GM12892 (cell line): ENCODE measurements around the gene ABCC6.
"Not testable (repeated sequence)": the region's sequence is repeated elsewhere in the genome, so short reads cannot be mapped to it uniquely, and the experiment has no call there.

ENCODE experiments used
- POLR2AphosphoS5 ChIP-seq: IDR thresholded peaks from 2 replicates; pipeline ENCODE4 v1.6.1; 2011; ENCODE audit warnings: low read depth, low read length, control low read depth
- TAF1 ChIP-seq: IDR thresholded peaks from 2 replicates; pipeline ENCODE4 v1.6.1; 2011; ENCODE audit warnings: low read depth, mild to moderate bottlenecking, control low read depth, low read length, borderline replicate concordance

DNA sequence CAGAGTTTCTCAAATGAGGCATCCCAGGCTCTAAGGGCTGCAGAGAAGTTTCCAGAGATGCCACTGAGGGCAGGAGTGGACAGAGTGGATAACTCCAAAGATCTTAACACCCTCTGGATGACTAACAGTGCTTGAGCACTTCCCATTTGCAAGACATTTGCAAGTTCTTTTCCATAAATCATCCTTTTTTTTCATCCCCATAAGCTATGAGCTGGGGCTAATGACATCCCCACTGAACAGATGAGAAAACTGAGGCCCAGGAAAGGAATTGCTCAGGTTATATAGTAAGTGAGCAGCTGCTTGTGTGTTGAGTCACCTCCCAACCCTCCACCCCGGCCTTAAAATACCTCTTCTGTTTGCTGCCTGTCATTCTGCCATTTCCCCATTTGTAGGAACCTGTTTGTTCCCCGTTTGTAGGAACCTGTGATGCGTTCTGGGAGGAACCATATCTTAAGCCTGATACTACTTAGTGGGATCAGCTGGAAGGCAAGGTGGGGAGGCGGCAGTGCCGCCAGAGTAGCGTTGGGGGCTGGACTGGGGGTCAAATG, 15.4 kb downstream of the ABCC6 start:
- TF ChIP-seq POLR2AphosphoS5, TAF1: not testable (repeated sequence)
